Activated naive CD4-positive, alpha-beta T cell treated with anti-CD3 and anti-CD28 coated beads, Interleukin-2, amount 50 U/mL, for 24 hours (primary cell): ENCODE measurements around the gene TGM1.

Source experiments
- H3K27ac Mint-ChIP-seq: one replicate; pipeline ENCODE4 v1.8.0; 2021; ENCODE audit warnings: mild to moderate bottlenecking, mixed read lengths
- H3K27me3 Mint-ChIP-seq: one replicate; pipeline ENCODE4 v1.8.0; 2021; ENCODE audit warnings: mixed read lengths
- H3K36me3 Mint-ChIP-seq: one replicate; pipeline ENCODE4 v1.8.0; 2021; ENCODE audit warnings: mixed read lengths
- H3K4me1 Mint-ChIP-seq: one replicate; pipeline ENCODE4 v1.8.0; 2021; ENCODE audit warnings: mixed read lengths
- H3K4me3 Mint-ChIP-seq: one replicate; pipeline ENCODE4 v1.8.0; 2021; ENCODE audit warnings: mild to moderate bottlenecking, mixed read lengths
- H3K9me3 Mint-ChIP-seq: one replicate; pipeline ENCODE4 v1.8.0; 2021; ENCODE audit warnings: mixed read lengths

TGM1 gene

DNA sequence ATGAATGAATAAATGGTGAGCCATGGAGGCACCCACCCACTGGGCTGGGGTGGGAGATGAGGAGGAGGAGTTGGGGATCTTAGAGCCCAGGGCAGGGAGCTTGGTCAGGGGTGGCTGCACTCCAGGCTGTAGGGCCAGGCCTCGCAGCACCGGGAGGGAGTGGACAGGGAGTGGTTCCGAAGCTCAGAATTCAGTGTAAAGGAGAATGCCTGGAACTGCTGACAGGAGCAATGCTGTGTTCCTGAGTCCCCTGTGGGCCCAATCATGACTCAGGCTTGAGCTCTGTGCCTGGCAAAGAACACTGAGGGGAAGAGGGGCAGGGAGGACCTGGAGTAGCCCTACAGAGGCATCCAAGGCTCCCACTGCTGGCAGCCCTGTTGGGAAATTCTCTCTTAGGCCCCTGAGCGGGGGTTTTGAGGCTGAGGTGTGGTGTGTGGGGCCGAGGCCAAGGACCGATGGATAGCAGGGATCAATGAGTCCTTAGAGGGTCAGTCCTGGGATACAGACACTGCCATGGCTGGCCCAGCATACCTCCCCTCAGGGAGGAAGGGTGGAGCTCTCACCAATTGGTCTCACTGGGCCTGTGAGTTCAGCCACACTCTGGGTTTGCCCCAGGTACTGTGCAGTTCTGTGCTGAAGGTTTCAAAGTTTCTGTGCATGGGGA lies 18.0 kb upstream of the TGM1 start:
- Mint-ChIP-seq H3K36me3 (no peaks in the 10 kb centered on the region), H3K4me1 (peaks cover 45% of the 10 kb centered on the region), H3K27ac (peak overlapping the region; percentile 64), H3K27me3 (no peaks in the 10 kb centered on the region), H3K4me3 (no peak overlapping the region), H3K9me3 (no peaks in the 10 kb centered on the region)

DNA sequence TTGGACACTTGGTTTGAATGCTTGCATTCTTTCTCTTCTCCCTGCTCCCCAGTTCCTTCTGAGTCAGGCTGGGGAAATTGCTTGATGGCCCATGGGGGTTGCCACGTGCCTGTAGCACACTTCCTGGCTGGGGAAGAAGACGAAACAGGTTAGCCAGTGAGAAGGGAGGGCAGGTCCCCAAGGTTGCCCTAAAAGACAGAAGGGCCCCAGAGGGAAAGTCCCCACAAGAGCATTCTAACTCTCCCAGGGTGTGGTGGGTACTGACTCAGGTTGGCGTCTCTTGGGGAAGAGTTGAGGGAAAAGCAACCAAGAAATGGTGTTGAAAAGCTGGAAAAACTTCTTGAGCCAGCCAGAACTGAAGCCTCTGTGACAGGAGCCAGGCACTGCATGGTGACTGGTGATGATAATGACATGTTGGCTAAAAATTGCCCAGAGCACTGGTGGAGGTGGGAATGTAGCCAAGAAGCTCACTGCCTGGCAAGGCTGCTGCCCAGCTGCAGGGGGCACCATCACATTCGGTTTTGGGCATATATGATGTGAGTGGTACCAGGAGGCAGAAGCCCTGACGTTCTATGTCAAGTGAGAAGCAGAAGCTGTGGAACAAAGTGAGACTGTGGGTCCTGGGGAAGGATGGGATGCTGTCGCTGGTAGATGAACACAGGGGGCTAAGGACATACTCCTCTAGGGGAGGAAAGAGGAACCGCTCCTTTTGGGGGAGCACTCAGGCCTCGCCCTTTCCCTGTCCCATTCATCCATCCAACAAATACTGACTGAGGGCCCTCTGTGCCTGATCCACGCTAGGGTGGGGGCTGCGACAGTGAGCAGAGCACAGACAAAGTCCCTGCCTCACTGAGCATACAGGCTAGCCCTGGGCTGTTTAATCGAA lies 16.6 kb upstream of the TGM1 start:
- Mint-ChIP-seq H3K4me3 (peak overlapping the region; percentile 57), H3K4me1 (peaks cover 54% of the 10 kb centered on the region), H3K27ac (peak overlapping the region; percentile 89), H3K27me3 (no peaks in the 10 kb centered on the region), H3K9me3 (no peaks in the 10 kb centered on the region), H3K36me3 (no peaks in the 10 kb centered on the region)

DNA sequence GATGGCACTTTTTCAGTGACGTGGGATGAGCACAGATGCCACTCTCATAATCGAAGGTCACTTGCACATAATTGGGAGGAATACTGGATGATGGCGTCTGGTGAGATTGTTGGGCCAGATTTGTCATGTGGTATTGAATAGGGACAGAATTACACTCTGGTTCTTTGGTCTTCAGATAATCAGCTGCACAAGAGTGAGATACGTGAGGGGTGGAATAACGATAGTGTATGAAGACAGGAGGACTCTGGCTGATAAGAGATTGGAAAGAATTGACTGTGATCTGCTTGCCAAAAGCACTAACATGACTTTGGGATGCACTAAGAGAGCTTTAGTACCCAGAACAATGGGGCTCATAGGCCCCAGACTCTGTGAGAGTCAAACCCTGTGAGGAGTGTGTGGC lies 15.4 kb upstream of the TGM1 start:
- Mint-ChIP-seq H3K9me3 (no peaks in the 10 kb centered on the region), H3K4me1 (peaks cover 64% of the 10 kb centered on the region), H3K4me3 (peak overlapping the region; percentile 45), H3K36me3 (no peaks in the 10 kb centered on the region), H3K27me3 (no peaks in the 10 kb centered on the region), H3K27ac (peak overlapping the region; percentile 89)

DNA sequence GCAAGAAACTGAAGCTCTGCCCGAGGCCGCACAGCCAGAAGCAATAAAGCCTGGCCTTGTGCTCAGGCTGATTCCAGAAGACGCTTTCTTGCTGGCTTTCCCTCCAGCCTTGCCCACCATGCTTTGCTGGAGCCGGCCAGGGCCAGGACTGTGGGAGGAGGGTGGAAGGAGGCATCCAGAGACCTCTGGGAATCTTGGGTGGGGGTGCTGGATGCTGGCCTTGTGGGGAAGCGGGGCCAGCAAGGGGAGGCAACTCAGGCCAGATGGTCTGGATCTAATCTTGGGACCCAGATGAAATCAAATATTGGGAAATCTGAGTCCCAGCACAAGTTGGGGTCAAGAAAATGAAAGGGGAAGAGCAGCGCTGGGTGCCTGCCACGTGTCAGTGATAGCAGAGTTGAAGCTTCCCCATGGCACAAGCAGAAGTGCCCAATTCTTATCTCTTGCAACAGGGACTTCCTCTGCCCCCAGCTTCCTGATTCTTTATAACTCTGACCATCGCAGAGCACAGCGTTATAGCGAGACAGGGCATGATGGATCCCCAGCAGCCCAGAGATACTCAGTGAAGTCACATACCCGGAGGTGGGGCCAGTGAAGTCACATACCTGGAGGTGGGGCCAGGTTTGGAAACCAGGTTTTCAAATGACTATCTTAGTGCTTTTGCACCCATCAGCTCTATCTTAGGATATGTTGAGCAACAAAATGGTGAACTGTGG lies 14.8 kb upstream of the TGM1 start:
- Mint-ChIP-seq H3K36me3 (no peaks in the 10 kb centered on the region), H3K4me1 (peaks cover 71% of the 10 kb centered on the region), H3K27ac (no peak overlapping the region), H3K9me3 (no peaks in the 10 kb centered on the region), H3K4me3 (no peak overlapping the region), H3K27me3 (no peaks in the 10 kb centered on the region)

DNA sequence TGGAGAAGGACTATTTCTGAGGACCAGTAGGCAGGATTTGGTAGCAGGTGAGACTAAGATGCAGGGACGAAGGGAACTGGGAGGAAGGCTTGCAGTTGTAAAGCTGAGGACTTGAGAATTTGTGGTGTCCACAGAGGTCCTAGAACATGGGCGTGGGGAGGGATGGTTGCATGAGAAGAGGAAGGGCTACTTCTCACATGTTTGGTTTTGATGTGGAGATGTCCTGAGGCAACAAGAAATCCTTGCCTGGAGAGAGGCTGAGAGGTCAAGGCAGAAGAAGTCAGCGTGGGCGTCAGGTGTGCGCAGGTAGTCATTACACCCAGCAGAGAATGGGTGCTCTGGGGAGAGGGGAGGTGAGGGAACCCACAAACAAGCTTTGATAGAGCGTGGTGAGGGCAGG lies 14.1 kb upstream of the TGM1 start:
- Mint-ChIP-seq H3K27ac (peak overlapping the region; percentile 6), H3K4me3 (peak overlapping the region; percentile 33), H3K4me1 (peaks cover 78% of the 10 kb centered on the region), H3K9me3 (no peaks in the 10 kb centered on the region), H3K27me3 (no peaks in the 10 kb centered on the region), H3K36me3 (no peaks in the 10 kb centered on the region)

DNA sequence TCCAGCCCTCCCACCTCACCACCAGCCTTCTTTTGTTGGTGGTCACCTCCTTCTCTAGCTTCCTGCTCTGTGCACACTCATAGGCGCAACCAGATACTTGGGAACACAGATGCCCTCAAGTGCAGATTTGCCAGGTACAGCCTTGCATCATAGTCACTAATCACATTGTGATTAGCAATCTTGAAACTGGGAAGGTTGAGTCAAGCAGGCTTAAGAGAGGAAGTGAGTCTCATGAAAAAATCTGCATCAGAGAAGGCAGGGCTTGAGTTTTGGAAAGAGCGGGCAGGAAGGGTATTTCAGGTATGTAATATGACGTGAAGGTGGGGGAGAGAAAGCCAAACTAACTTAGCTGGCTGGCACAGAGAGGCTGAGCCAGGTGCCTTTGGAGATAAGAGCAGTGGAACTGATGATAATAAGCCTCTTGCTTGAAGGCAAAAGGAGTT lies 11.1 kb upstream of the TGM1 start:
- Mint-ChIP-seq H3K9me3 (no peaks in the 10 kb centered on the region), H3K27ac (peak overlapping the region; percentile 88), H3K36me3 (no peaks in the 10 kb centered on the region), H3K27me3 (no peaks in the 10 kb centered on the region), H3K4me3 (peak overlapping the region; percentile 50), H3K4me1 (peaks cover 68% of the 10 kb centered on the region)

DNA sequence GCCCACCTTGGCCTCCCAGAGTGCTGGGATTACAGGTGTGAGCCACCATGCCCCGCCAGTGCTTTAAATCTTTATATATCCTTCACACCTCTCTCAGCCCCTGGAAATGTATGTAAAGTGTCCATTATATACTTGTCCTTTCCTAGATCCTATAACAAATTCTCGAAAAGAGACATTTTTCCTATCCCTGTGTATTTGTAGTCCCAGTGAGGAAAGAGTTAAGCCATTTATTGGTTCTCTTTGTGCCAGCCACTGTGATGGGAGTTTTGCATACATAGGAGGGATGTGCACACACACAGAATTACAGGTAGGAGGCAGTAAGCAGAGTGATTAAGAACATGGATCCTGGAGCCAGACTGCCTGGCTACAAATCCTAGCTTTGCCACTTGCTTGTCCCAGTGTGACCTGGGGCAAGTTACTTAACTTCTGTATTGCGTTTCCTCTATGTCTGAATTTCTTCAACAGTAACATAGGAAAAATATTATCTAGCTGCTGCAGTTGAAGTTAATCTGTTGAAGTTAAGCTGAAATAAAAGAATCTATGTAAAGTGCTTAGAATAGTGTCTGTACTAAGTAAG lies 10.5 kb upstream of the TGM1 start:
- Mint-ChIP-seq H3K4me3 (peak overlapping the region; percentile 50), H3K27ac (peak overlapping the region; percentile 88), H3K36me3 (no peaks in the 10 kb centered on the region), H3K27me3 (no peaks in the 10 kb centered on the region), H3K9me3 (no peaks in the 10 kb centered on the region), H3K4me1 (peaks cover 62% of the 10 kb centered on the region)

DNA sequence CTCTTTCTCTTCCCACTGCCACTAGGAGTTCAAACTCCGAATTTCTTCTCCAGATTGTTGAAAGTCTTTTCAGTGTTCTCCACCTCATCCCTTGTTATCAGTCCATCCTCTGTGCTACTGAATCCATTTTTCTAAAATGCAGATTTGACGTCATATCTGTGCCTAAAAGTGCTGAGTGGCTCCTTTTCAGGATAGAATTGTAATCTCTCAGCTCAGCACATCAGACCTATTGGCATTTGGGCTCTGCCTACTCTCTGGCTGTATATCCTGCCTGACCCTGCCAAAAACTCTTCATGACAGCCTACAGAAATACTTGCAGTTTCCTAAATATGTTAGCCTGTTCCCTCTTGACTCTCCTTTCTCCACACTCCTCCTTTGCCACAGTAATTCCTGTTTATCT lies 9.5 kb upstream of the TGM1 start:
- Mint-ChIP-seq H3K27me3 (no peaks in the 10 kb centered on the region), H3K9me3 (no peaks in the 10 kb centered on the region), H3K4me3 (peak overlapping the region; percentile 85), H3K27ac (peak overlapping the region; percentile 96), H3K4me1 (peaks cover 55% of the 10 kb centered on the region), H3K36me3 (no peaks in the 10 kb centered on the region)

DNA sequence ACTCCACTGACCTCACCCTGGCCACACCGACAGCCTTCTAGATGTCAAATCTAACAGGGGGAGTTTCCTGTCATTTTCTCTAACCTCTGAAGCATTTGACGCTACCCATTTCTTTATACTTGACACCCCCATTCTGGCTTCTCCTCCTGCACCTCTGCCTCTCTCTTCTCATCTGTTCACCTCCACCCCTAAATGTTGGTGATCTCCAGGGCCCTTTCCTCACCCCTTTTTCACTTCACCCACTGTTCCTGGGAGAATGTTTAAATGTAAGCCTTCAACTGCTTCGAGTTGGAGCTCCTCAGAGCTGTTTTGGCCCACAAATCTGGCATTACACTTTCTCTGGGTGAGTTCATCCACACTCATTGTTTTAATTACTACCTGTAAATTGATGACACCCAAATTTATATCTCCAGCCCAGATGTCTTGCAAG lies 8.9 kb upstream of the TGM1 start:
- Mint-ChIP-seq H3K9me3 (no peaks in the 10 kb centered on the region), H3K27me3 (no peaks in the 10 kb centered on the region), H3K4me1 (peaks cover 50% of the 10 kb centered on the region), H3K36me3 (peaks cover 4% of the 10 kb centered on the region), H3K27ac (peak overlapping the region; percentile 96), H3K4me3 (peak overlapping the region; percentile 85)

DNA sequence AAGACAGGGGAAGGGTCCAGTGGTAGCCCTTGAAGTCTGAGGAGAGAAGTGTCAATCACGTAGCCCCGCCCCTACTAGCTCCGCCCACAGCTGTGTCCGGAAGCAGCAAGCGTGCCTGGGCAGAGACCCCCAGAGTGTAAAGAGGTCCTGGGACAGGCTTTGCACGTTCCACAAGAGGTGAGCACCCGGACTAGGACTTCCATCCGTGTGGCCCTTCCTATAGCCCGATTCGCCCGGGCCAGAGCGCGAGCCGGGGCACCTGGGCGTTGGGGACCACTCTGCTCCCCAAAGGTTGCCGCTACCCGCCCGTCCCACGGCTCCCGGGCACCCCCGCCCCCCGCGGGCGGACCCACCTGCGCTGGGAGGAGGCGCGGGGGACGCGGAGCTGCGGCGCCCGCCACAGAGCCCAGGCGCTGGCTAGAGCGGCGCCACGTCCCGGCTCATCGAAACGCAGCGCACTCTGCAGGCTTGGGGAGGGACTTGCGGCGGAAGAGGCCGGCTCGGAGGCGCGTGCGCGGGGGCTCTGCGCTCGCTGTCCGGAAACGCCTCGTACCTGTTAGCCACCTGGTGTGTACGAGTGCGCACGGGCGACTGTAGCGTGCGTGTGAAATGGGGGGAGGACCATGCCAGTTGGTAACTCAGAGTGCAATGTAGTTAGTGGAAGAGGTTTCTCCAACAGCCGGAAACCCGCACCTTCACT lies 8.3 kb upstream of the TGM1 start, which contains the start of gene RABGGTA:
TSS of gene RABGGTA (minus strand) at position 464 of the 700 bp plus-strand sequence. CDS start 482 bp downstream, outside the sequence.
- H3K4me1 Mint-ChIP-seq, result peaks cover 45% of the 10 kb centered on the region
- H3K36me3 Mint-ChIP-seq, result peaks cover 5% of the 10 kb centered on the region
- no peaks in the 10 kb centered on the region for H3K9me3 Mint-ChIP-seq
- no peaks in the 10 kb centered on the region for H3K27me3 Mint-ChIP-seq
- peak within 1 kb of the TSS; percentile 96 for H3K27ac Mint-ChIP-seq
- H3K4me3 Mint-ChIP-seq, result peak within 1 kb of the TSS; percentile 85

DNA sequence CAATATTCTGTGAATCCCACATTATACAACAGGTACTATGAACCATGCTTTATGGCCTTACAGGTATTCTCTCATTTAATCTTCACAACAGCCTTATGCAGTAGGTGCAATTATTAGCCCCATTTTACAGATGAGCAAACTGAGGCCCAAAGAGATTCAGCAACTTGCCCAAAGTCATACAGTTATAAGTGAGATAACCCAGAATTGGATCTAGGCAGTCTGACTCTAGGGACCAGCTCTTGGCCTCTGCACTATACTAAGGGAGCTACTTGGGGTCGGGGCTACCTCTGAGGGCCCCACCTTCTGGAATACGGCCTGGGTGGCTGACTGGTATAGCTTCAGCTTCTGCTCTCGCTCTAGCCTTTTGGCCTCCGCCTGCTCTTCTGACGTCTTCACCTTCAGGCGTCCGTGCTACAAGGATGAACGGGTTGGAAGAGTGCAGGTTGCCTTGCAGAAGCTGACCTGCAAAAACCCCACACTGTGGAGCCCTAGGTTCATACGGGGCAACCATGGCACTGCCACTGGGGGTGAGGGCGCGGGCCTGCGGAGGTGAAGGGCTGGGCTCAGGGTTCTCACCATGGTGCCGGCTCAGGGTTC lies 7.7 kb upstream of the TGM1 start:
- H3K4me1 Mint-ChIP-seq, result peaks cover 45% of the 10 kb centered on the region
- no peaks in the 10 kb centered on the region for H3K27me3 Mint-ChIP-seq
- peaks cover 7% of the 10 kb centered on the region for H3K36me3 Mint-ChIP-seq
- peak overlapping the region; percentile 85 for H3K4me3 Mint-ChIP-seq
- H3K27ac Mint-ChIP-seq, result peak overlapping the region; percentile 95
- no peaks in the 10 kb centered on the region for H3K9me3 Mint-ChIP-seq

DNA sequence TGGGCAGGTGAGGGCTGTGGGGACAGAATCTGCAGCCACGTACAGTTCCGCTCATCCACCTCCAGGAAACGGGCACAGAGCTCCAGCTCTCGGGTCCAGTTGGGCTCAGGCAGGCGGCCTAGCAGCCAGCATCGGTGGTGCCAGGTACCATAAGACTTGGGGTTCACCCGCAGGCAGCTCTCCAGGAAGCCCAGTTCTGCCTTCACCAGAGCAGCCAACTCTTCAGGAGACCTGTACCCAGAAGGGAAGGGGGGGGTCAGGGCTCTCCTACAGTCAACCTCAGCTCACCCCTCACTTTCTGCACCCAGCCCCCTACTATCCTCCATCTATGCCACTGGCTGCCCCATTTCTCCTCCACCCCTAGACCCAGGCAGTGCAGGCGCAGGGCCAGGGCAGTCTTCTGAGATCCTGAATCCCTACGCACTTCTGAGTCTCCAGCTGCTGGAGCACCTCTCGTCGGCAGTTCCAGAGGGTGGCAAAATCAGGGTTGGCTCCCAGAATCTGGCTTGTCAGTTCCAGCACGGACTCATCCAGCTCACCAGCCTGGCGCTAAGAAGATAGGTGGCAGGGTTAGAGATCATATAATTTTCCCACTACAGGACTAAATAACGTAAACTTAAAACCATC lies 7.0 kb upstream of the TGM1 start:
- no peak overlapping the region for H3K27ac Mint-ChIP-seq
- no peaks in the 10 kb centered on the region for H3K27me3 Mint-ChIP-seq
- H3K4me3 Mint-ChIP-seq, result peak overlapping the region; percentile 85

DNA sequence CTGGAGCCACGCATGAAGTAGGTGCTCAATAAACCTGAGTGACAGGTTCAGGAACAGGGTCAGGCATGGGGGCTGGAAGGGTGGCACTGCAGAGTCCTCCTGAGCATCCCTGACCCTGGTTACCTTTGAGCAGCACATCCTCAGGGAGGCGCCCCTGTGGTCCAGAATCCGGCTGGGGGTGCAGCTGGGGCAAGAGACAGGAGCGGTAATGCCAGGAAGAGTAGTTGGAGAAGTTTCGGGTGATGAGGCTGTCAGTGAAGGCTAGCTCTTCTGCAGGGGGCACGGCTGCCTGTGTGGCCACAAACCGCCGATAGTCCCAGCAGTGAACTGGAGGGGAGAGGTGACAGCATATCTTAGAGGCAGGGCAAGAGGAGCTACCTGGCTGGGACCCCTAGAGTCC lies 6.4 kb upstream of the TGM1 start:
- H3K27me3 Mint-ChIP-seq, result no peaks in the 10 kb centered on the region
- H3K36me3 Mint-ChIP-seq, result peaks cover 7% of the 10 kb centered on the region
- no peaks in the 10 kb centered on the region for H3K9me3 Mint-ChIP-seq
- no peak overlapping the region for H3K4me3 Mint-ChIP-seq
- H3K4me1 Mint-ChIP-seq, result peaks cover 36% of the 10 kb centered on the region
- no peak overlapping the region for H3K27ac Mint-ChIP-seq

More for the DNA sequence above, 7.0 kb upstream of the TGM1 start:
- H3K4me1 Mint-ChIP-seq, result peaks cover 39% of the 10 kb centered on the region
- no peaks in the 10 kb centered on the region for H3K9me3 Mint-ChIP-seq
- peaks cover 7% of the 10 kb centered on the region for H3K36me3 Mint-ChIP-seq

DNA sequence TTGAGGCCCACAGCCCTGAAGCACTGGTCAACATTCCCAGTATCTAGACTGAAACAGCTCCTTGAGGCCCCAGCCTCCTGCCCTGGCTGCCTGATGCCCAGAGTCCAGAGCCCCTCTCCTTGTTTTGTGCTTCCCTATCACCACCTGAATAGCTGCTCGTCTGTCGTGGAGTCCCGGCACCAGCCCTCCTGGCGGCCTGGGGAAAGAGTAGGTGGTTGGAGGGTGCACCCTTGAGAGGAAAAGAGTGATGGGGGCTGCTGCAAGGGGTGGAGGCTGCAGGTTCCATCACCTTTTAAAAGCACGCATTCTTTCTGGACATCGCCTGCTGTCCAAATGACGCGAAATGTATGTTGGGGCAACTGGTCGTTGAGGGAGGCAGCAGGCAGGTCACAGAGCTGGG lies 5.2 kb upstream of the TGM1 start:
- H3K27ac Mint-ChIP-seq, result no peak overlapping the region
- H3K36me3 Mint-ChIP-seq, result peaks cover 7% of the 10 kb centered on the region
- no peak overlapping the region for H3K4me3 Mint-ChIP-seq

More for the DNA sequence above, 5.2 kb upstream of the TGM1 start:
- peaks cover 24% of the 10 kb centered on the region for H3K4me1 Mint-ChIP-seq
- H3K27me3 Mint-ChIP-seq, result no peaks in the 10 kb centered on the region
- H3K9me3 Mint-ChIP-seq, result no peaks in the 10 kb centered on the region
